Parathyroid adenoma (tissue), 2 donors: ENCODE data around the gene HDAC4.

Experiments used
- H2AFZ ChIP-seq: fragments of 300-600 bp; sonication (generic); one replicate; pipeline ENCODE4 v1.7.0; 2017; ENCODE audit warnings: antibody characterized with exemption, mild to moderate bottlenecking
- H3K27ac ChIP-seq: fragments of 300-600 bp; sonication (generic); one replicate; pipeline ENCODE4 v1.7.0; 2017
- H3K27me3 ChIP-seq: fragments of 300-600 bp; sonication (generic); one replicate; pipeline ENCODE4 v1.7.0; 2017; ENCODE audit warnings: low read length; ENCODE audit not compliant: control insufficient read depth, insufficient read depth
- H3K36me3 ChIP-seq: fragments of 300-600 bp; sonication (generic); one replicate; pipeline ENCODE4 v1.7.0; 2017; ENCODE audit warnings: low read length; ENCODE audit not compliant: control insufficient read depth, insufficient read depth
- H3K4me1 ChIP-seq: fragments of 300-600 bp; sonication (generic); one replicate; pipeline ENCODE4 v1.7.0; 2017; ENCODE audit warnings: control low read depth
- H3K4me2 ChIP-seq: fragments of 300-600 bp; sonication (generic); one replicate; pipeline ENCODE4 v1.7.0; 2017; ENCODE audit warnings: low read length
- H3K4me3 ChIP-seq: fragments of 300-600 bp; sonication (generic); one replicate; pipeline ENCODE4 v1.7.0; 2017; ENCODE audit warnings: low read depth, low read length
- H3K79me2 ChIP-seq: fragments of 300-600 bp; sonication (generic); one replicate; pipeline ENCODE4 v1.7.0; 2017; ENCODE audit warnings: control low read depth
- H3K9ac ChIP-seq: fragments of 300-600 bp; sonication (generic); one replicate; pipeline ENCODE4 v1.7.0; 2017; ENCODE audit warnings: mild to moderate bottlenecking
- H3K9me3 ChIP-seq: fragments of 300-600 bp; sonication (generic); one replicate; pipeline ENCODE4 v1.7.0; 2017; ENCODE audit warnings: low read length; ENCODE audit not compliant: control insufficient read depth
- TF ChIP-seq, protein P1 (sequence below): fragments of 300-600 bp; sonication (generic); IDR thresholded peaks from one replicate; pipeline ENCODE4 v1.7.0; 2017; ENCODE audit warnings: antibody characterized with exemption, mild to moderate bottlenecking
- donor health status: primary hyperparathyroidism.

Gene HDAC4

DNA sequence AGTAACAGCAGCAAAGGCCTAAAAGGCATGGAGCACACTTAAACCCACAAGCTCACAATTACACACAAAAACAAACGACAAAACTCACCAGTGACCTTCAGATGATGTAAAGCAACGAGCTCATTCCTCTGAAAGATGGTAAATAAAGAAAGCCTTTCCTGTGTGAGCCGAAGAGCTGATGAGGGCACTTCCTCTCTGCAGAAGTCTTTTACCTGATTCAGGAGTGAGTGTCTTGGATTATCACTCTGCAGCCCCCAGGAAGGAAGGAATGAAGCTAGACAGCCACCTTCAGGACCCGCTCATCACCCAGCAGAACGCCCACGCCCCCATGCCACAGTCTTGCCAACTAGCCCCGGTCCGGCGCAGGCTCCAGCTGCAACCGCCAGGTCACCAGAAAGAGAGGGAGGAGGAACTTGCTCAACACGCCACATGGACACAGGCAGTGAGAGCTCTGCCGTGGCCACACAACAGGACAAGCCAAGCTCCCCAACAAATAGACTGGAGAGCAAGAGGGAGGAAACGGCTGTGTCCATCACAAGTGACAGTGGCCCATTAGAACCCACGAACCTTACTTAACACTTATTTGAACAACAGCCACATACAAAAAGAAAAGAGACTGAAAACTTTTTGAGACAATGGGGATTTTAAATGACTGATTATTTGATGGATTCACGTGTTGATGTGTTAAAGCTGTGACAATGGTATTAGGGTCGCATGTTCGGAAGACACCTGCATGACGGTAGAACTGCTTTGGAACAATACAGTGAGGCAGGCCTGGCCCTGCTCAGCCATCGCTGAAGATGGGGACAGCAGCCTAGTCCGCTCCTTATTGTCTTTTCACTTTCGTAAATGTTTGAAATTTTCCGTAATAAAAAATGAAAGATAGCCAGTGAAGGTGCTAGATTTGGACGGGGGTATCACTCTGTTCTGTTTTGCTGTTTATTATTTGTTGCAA is 127.3 kb downstream of the HDAC4 start:
- Histone ChIP-seq H3K36me3 (no peaks in the 10 kb centered on the region), H3K9me3 (no peaks in the 10 kb centered on the region), H3K4me1 (peaks cover 3% of the 10 kb centered on the region), H3K4me3 (no peak overlapping the region), H3K9ac (no peak overlapping the region), H3K4me2 (no peak overlapping the region), H3K27me3 (no peaks in the 10 kb centered on the region), H3K27ac (no peak overlapping the region), H2AFZ (no peak overlapping the region), H3K79me2 (peaks cover 3% of the 10 kb centered on the region)
- TF ChIP-seq, protein P1, sequence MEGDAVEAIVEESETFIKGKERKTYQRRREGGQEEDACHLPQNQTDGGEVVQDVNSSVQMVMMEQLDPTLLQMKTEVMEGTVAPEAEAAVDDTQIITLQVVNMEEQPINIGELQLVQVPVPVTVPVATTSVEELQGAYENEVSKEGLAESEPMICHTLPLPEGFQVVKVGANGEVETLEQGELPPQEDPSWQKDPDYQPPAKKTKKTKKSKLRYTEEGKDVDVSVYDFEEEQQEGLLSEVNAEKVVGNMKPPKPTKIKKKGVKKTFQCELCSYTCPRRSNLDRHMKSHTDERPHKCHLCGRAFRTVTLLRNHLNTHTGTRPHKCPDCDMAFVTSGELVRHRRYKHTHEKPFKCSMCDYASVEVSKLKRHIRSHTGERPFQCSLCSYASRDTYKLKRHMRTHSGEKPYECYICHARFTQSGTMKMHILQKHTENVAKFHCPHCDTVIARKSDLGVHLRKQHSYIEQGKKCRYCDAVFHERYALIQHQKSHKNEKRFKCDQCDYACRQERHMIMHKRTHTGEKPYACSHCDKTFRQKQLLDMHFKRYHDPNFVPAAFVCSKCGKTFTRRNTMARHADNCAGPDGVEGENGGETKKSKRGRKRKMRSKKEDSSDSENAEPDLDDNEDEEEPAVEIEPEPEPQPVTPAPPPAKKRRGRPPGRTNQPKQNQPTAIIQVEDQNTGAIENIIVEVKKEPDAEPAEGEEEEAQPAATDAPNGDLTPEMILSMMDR, result no peak

DNA sequence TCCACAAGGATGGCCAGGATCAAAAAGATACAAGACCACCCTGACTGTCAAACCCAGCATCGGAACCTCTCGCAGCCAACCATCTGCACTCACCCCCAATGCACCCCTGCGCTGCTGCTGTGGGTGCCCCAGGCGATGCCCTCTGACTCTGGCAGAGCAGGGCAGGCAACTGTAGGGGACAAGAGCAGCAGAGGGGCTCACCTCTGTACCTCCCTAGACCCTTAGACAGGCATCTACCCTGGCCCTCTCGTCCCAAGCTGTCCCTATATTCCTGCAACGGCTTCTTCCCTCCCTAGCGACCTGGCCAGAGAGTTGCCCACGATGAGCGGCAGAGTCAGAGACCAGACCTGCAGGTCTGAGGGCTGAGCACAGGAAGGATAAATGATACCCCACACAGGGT is 128.2 kb downstream of the HDAC4 start:
- H3K27ac ChIP-seq, result no peak overlapping the region
- peaks cover 12% of the 10 kb centered on the region for H3K4me1 ChIP-seq
- no peaks in the 10 kb centered on the region for H3K27me3 ChIP-seq
- no peak overlapping the region for H3K4me2 ChIP-seq
- no peak overlapping the region for H2AFZ ChIP-seq
- H3K9ac ChIP-seq, result no peak overlapping the region
- no peak overlapping the region for H3K4me3 ChIP-seq
- H3K36me3 ChIP-seq, result no peaks in the 10 kb centered on the region
- H3K79me2 ChIP-seq, result peaks cover 3% of the 10 kb centered on the region
- H3K9me3 ChIP-seq, result no peaks in the 10 kb centered on the region
- TF ChIP-seq, protein P1, result no peak

DNA sequence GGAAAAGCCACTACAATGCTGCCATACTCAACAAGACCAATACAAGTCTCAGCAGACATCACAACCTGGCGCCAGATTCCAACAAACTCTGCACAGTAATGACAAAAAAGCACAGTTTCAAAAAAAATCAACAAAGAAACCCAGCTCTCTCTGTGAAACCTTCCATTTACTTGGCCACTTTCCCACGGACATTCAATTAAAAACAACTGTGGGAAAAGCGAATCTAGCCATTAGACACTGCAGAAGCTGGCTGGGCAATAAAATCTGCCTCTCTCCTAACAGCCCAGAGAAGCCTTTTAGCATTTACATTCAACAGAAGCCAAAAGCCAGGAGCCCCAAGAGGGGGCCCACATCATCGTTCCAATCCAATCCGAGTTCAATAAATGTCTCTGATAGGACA is 128.9 kb downstream of the HDAC4 start:
- H3K9me3 ChIP-seq, result no peaks in the 10 kb centered on the region
- TF ChIP-seq, protein P1, result no peak
- no peak overlapping the region for H2AFZ ChIP-seq
- H3K4me1 ChIP-seq, result peaks cover 17% of the 10 kb centered on the region
- H3K36me3 ChIP-seq, result no peaks in the 10 kb centered on the region
- H3K27ac ChIP-seq, result no peak overlapping the region
- H3K4me3 ChIP-seq, result no peak overlapping the region
- no peak overlapping the region for H3K4me2 ChIP-seq
- H3K27me3 ChIP-seq, result no peaks in the 10 kb centered on the region
- H3K79me2 ChIP-seq, result peaks cover 5% of the 10 kb centered on the region
- no peak overlapping the region for H3K9ac ChIP-seq

DNA sequence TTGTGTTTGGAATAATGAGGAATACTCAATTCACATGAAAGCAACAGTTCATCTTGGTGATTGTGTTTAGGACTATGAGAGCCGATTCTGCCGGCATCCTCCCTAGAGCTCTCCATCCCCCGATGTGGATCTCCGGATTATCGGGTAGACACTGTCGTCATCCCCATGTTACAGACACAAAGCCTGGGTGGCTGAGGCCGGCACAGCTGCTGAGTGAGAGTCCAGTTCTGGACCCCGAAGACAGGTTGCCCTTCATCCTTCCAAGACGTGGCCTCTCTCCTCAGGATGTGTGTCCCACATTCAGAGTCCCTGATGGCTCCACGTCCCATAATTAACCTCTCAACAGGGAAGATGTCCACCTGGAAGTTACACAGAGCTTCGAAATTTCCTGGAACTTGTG is 129.3 kb downstream of the HDAC4 start:
- no peak overlapping the region for H3K4me3 ChIP-seq
- H3K9me3 ChIP-seq, result no peaks in the 10 kb centered on the region
- H3K79me2 ChIP-seq, result peaks cover 9% of the 10 kb centered on the region
- H3K36me3 ChIP-seq, result no peaks in the 10 kb centered on the region
- no peak overlapping the region for H3K9ac ChIP-seq
- no peak overlapping the region for H3K27ac ChIP-seq
- no peak overlapping the region for H2AFZ ChIP-seq
- H3K27me3 ChIP-seq, result no peaks in the 10 kb centered on the region
- H3K4me1 ChIP-seq, result peaks cover 17% of the 10 kb centered on the region
- no peak overlapping the region for H3K4me2 ChIP-seq
- TF ChIP-seq, protein P1, result no peak
